Ovary (tissue), 9 donors: ENCODE data around the gene ETV3. TPM values are rescaled to one million over a fixed set of nuclear protein-coding genes. Genes with fewer than 3 reads are reported as not detected.

Experiments used
- DNase-seq, 5 donors: peaks; one replicate each; pipeline ENCODE4 v3.0.0-alpha.2; 2019 to 2020
- H3K27ac ChIP-seq, 2 donors: fragments of 200-600 bp; one replicate each; pipeline versions ENCODE4 v1.5.1 to v1.8.0; 2019 to 2022
- H3K27me3 ChIP-seq: fragments of 200-600 bp; one replicate; pipeline ENCODE4 v1.8.0; 2022
- H3K36me3 ChIP-seq: fragments of 200-600 bp; sonication (generic); one replicate; pipeline ENCODE4 v1.5.1; 2019
- H3K4me1 ChIP-seq: one replicate; pipeline ENCODE4 v1.8.1; 2013; ENCODE audit warnings: mild to moderate bottlenecking, moderate library complexity; ENCODE audit not compliant: insufficient read depth
- H3K4me3 ChIP-seq: fragments of 200-600 bp; sonication (generic); one replicate; pipeline ENCODE4 v1.5.1; 2017
- H3K9me3 ChIP-seq, 2 donors: fragments of 200-600 bp in 1 of 2; sonication (generic) in 1 of 2; one replicate each; pipeline versions ENCODE4 v1.5.1 to v1.8.1; 2013 to 2019; ENCODE audit warnings: mild to moderate bottlenecking in 1 of 2, moderate library complexity in 1 of 2
- CTCF ChIP-seq, 3 donors: fragments of 450-650 bp in 2 of 3; fragments of 200-600 bp in 1 of 3; IDR thresholded peaks; one replicate each; pipeline versions ENCODE4 v1.5.1 to v1.8.0; 2016 to 2022; ENCODE audit warnings: antibody characterized with exemption in 3 of 3, mild to moderate bottlenecking in 1 of 3
- EP300 ChIP-seq: sonication (generic); formaldehyde crosslinking; IDR thresholded peaks from one replicate; pipeline ENCODE4 v1.6.1; 2017; ENCODE audit warnings: antibody characterized with exemption
- POLR2A ChIP-seq: fragments of 450-650 bp; IDR thresholded peaks from one replicate; pipeline ENCODE4 v1.6.1; 2017; ENCODE audit warnings: antibody characterized with exemption, mild to moderate bottlenecking, moderate library complexity
- WGBS, 3 donors: extraction: QIAGEN DNeasy Blood & Tissue Kit in 1 of 3; methylation state at CpG; one replicate each; pipeline versions ENCODE4 v1.1.5 to v1.1.7; 2013 to 2017; 5-methylcytosine and 5-hydroxymethylcytosine counted together
- intact Hi-C, 4 donors: fragments of 100-400 bp; cut with DNase I; formaldehyde crosslinking; loops; one replicate each; pipeline versions ENCODE4 v1.11.0 to v1.15.1; 2022 to 2023
- polyA plus RNA-seq, 2 donors: library from polyadenylated mRNA; stranded (reverse); fragments of 200-250 nt in 1 of 2; fragments of 350-450 nt in 1 of 2; fragmentation: Illumina TruSeq in 1 of 2; extraction: RNeasy Lipid Tissue Mini Kit (QIAGEN cat#74804) in 1 of 2; gene quantifications; one replicate each; pipeline ENCODE4 v1.2.3, GENCODE V29; 2013 to 2014
- total RNA-seq, 7 donors: library from RNA; depleted of rRNA in 2 of 7; stranded (reverse); fragments of >200 nt in 2 of 7; fragmentation: NEBNext Ultra II Directional in 3 of 7; extraction: Animal tissue kit (Norgen Biotek cat#: 25700) in 3 of 7; gene quantifications; one replicate each; pipeline versions ENCODE4 v1.1.0 to v1.2.4, GENCODE V29; 2016 to 2023
- donor health status: DM: no; HTN: no; CAD: no; lungs with moderate emphysema.
- donor health status: DM: no; HTN: no; CAD: no.
- donor health status: Bipolar disorder and iron deficiency.
- donor health status: DM: yes; HTN: yes; CAD: no.
- donor health status: DM: no; HTN: no; CAD: no.
- donor health status: DM: yes; HTN: yes; CAD: no.

The ETV3 gene
- total and polyA plus RNA-seq, 9 donors, result 8.0 to 36.4 (median 22.5) TPM

DNA sequence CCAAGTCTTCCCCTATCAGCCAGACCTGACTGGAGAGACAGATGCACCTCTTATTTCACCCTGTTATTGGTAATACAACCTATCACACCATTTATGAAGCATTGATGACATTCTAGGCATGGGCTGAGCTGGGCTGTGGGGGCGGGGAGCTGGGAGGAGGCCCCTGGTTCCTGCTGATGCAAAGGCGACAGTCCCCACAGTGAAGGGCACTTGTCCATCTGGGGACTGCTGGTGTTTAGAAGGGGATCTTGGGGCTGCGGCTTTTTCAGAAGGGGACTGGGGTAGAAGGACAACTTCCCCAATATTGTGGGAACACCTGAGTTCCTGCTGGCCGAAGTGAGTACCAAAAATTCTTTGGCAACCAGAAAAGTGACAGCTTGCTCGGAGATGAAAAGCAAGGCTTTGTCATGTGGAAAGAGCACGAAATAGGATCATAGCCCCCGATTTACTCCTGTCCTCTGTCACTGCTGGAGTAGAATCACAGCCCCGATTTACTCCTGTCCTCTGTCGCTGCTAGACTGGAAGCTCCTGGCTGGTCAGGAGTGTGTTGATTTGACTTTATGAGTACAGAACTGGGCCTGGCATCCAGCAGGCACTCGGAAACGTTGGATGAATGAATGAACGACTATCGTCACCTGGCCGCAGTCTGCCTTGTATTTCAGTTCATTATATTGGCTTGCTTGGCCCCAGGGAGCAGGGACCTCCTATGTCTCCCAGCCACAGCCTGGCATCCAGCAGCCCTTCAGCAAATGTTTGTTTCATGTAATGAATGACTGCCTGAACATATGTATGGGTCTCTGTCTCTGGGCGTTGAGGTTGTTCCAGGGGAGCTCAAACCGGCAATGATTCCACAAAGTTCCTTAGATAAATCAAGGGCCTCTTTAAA is 22.1 kb downstream of the ETV3 start:
- intact Hi-C loops, result no loop called here
- 64 to 74% (median 65%) methylated on average over 16 of the region's 16 CpGs for WGBS, 3 donors

DNA sequence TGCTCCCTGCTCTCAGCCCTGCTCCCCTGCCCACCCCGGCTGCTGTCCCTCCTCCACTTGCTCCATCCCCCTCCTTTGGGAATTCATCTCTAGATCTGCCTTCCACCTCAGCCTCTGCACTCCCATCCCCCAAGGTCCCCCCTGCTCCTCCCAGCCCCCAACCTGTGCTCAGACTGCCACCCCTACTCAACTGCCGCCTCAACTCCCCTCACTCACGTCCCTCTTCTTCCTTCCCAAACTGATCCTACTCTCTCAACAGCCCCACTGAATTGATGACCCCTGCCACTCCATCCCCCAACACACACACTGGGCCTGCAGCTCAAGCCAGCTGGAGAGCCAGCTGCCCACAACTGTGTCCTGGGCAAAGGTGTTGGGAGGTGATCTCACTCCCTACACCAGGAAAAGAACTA is 22.8 kb downstream of the ETV3 start:
- Histone ChIP-seq H3K9me3 (no peaks in the 10 kb centered on the region), H3K27ac (no peak overlapping the region), H3K27me3 (no peaks in the 10 kb centered on the region), H3K36me3 (no peaks in the 10 kb centered on the region), H3K4me1 (no peaks in the 10 kb centered on the region), H3K4me3 (no peak overlapping the region)
- TF ChIP-seq EP300 (no peak), CTCF (IDR thresholded peaks at IDR 0.05) (no peak), POLR2A (no peak)
- WGBS, 3 donors, result 62 to 73% (median 69%) methylated on average over 3 of the region's 3 CpGs
- intact Hi-C loops, result no loop called here
- no peak for DNase-seq

More for the DNA sequence above, 22.1 kb downstream of the ETV3 start:
- DNase-seq, result no peak
- no peaks in the 10 kb centered on the region for H3K4me1 ChIP-seq
- H3K27ac ChIP-seq, result no peak overlapping the region
- no peaks in the 10 kb centered on the region for H3K9me3 ChIP-seq
- no peaks in the 10 kb centered on the region for H3K36me3 ChIP-seq
- no peak overlapping the region for H3K4me3 ChIP-seq
- H3K27me3 ChIP-seq, result no peaks in the 10 kb centered on the region
- TF ChIP-seq POLR2A (no peak), CTCF (IDR thresholded peaks at IDR 0.05) (no peak), EP300 (no peak)

DNA sequence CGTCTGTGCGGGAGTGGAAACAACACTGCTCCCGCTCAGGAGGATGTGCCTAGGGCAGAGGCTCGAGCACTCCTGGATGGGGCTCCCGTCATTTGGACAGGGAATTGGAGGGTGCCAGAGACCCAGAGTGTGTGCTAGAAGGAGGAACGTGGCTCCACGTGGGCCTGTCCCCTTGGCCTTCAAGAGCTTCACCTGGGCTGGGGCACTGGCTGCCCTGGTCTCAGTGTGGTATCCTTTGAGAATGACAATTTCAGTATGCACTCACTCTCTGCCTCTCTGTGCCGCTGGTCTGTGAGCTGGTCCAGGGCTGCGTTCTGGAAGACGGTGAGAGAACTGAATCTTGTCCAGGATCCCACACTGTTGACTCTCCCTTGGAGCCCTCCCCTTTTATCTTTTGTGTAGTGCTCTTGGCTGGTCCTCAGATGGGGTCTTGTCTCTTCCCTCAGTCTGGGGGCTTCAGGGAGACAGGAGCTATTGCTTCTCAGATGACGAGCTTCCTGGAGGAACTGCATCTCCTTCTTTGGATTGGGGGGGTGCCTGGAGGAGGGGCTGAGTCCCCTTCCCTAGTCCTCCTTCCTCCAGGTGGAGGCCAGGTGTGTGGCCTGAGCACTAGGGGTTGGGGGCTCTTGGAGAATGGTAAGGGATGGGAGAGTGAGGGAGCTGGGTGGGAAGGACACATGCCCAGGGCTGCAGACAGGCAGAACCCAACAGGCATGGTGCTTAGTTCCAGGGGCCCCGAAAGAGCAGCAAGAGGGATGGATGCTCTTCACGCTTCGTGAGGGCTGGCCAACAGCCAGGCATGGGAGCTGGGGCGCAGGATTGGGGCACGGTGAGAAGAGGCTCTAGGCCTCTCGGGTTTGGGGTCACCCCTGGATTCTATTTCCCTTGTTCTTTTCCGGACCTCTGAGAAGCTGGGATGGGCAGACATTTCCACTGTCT is 23.7 kb downstream of the ETV3 start:
- Histone ChIP-seq H3K27me3 (no peaks in the 10 kb centered on the region), H3K9me3 (no peaks in the 10 kb centered on the region), H3K36me3 (no peaks in the 10 kb centered on the region), H3K4me3 (no peak overlapping the region), H3K27ac (no peak overlapping the region), H3K4me1 (no peaks in the 10 kb centered on the region)
- intact Hi-C loops, result no loop called here
- WGBS, 3 donors, result 70 to 71% (median 71%) methylated on average over 18 of the region's 18 CpGs
- TF ChIP-seq POLR2A (no peak), EP300 (no peak), CTCF (IDR thresholded peaks at IDR 0.05) (no peak)
- DNase-seq, result peak in 1 of 5 donors; percentile 12

DNA sequence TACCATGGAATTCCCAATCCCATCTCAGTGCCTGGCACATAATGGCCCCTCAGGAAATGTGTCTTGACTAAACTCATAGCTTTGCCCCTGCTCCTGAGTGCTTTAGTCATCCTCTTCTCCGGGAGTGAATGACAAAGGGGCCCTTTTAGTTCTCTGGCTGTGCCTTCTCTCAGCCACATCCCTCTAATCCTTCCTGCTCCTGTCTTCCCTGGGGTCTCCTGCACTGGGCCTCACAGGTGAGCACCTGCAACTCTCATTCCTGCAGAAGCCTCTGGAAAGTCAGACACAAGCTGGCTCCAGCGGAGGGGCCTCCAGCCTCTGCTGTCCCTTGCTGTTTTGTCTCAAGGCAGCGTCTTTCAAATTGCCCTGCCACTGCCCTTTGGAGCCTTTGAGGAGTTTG is 24.6 kb downstream of the ETV3 start:
- no peak for DNase-seq
- intact Hi-C loops, result no loop called here
- TF ChIP-seq POLR2A (no peak), EP300 (no peak), CTCF (IDR thresholded peaks at IDR 0.05) (no peak)
- H3K4me3 ChIP-seq, result no peak overlapping the region
- H3K27ac ChIP-seq, result no peak overlapping the region
- H3K27me3 ChIP-seq, result no peaks in the 10 kb centered on the region
- H3K4me1 ChIP-seq, result no peaks in the 10 kb centered on the region
- H3K9me3 ChIP-seq, result no peaks in the 10 kb centered on the region
- WGBS, 3 donors, result 51 to 70% (median 66%) methylated on average over 3 of the region's 3 CpGs
- no peaks in the 10 kb centered on the region for H3K36me3 ChIP-seq
